GM12873 (cell line): ENCODE data around the gene PRSS53.

Source experiments
- TF ChIP-seq, protein P1 (sequence below): IDR thresholded peaks from 2 replicates; pipeline ENCODE4 v1.5.1; 2012; ENCODE audit warnings: low read depth, mild to moderate bottlenecking, moderate library complexity, low read length, control low read depth; ENCODE audit not compliant: insufficient read depth; ENCODE audit errors: missing control alignments

The PRSS53 gene

DNA sequence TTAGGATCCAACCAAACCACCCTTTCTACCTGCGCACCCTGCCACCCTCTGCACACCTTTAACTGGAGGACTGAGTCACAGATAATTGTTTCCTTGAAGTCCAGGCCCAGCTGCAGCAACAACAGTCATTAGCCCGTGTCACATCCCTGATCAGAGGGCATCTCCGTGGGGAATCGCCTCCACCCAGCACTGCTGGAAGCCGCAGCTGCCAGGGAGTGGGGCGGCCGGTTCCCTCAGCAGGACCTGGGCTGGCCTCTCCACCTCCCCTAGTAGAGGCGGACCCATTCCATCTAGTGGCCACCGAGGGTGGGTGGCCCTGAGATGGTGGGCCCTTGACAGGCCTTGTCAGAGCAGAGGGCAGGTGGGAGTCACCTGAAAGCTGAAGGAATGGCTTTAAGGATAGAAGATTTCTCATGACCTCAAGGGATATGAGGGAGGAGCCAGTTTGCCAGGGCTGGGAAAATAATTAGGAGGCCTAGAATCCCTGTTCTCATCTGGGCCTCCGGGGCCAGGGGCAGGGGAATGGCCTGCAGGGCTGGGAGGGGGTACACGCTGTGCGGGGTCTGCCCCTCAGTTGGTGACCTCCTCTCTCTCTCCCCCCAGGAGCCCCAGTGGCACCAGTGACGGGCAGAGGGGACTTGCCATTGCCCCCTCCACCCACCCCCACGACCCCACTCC lies 6.2 kb downstream of the PRSS53 start:
- TF ChIP-seq, protein P1, sequence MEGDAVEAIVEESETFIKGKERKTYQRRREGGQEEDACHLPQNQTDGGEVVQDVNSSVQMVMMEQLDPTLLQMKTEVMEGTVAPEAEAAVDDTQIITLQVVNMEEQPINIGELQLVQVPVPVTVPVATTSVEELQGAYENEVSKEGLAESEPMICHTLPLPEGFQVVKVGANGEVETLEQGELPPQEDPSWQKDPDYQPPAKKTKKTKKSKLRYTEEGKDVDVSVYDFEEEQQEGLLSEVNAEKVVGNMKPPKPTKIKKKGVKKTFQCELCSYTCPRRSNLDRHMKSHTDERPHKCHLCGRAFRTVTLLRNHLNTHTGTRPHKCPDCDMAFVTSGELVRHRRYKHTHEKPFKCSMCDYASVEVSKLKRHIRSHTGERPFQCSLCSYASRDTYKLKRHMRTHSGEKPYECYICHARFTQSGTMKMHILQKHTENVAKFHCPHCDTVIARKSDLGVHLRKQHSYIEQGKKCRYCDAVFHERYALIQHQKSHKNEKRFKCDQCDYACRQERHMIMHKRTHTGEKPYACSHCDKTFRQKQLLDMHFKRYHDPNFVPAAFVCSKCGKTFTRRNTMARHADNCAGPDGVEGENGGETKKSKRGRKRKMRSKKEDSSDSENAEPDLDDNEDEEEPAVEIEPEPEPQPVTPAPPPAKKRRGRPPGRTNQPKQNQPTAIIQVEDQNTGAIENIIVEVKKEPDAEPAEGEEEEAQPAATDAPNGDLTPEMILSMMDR = no peak

GRCh38 chr16:31081428-31082351 lies 7.1 kb downstream of the PRSS53 start:
- TF ChIP-seq, protein P1 = no peak

GRCh38 chr16:31080756-31081419 lies 7.9 kb downstream of the PRSS53 start:
- TF ChIP-seq, protein P1 = no peak

GRCh38 chr16:31080035-31080629 lies 8.6 kb downstream of the PRSS53 start:
- TF ChIP-seq, protein P1 = no peak

DNA sequence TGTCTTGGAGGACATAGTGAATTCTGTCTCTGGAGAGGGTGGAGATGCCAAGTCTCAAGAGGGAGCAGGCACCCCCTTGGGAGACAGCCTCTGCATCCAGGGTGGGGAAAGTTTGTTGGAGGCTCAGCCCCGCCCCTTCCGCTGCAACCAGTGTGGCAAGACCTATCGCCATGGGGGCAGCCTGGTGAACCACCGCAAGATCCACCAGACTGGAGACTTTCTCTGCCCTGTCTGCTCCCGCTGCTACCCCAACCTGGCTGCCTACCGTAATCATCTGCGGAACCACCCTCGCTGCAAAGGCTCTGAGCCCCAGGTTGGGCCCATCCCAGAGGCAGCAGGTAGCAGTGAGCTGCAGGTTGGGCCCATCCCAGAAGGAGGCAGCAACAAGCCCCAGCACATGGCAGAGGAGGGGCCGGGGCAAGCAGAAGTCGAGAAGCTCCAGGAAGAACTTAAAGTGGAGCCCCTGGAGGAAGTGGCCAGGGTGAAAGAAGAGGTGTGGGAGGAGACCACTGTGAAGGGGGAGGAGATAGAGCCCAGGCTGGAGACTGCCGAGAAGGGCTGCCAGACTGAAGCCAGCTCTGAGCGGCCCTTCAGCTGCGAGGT lies 9.3 kb downstream of the PRSS53 start:
- TF ChIP-seq, protein P1 = no peak

DNA sequence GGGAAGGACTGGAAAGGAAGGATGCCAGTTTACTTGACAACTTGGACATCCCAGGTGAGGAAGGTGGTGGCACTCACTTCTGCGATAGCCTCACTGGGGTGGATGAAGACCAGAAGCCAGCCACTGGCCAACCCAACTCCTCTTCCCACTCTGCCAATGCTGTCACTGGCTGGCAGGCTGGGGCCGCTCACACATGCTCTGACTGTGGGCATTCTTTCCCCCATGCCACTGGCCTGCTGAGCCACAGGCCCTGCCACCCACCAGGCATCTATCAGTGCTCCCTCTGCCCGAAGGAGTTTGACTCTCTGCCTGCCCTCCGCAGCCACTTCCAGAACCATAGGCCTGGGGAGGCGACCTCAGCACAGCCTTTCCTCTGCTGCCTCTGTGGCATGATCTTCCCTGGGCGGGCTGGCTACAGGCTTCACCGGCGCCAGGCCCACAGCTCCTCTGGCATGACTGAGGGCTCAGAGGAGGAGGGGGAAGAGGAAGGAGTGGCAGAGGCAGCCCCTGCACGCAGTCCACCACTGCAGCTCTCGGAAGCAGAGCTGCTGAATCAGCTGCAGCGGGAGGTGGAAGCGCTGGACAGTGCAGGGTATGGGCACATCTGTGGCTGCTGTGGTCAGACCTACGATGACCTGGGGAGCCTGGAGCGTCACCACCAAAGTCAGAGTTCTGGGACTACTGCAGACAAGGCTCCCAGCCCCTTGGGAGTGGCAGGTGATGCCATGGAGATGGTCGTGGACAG lies 10.0 kb downstream of the PRSS53 start:
- TF ChIP-seq, protein P1 = no peak
